HL-60 (cell line): Measurements from ENCODE around the gene HIPK4.

Experiments used
- CTCF ChIP-seq: IDR thresholded peaks from one replicate; pipeline ENCODE4 v1.5.1; 2011; ENCODE audit warnings: low read length, control low read depth, inconsistent platforms; ENCODE audit not compliant: insufficient read depth
- SPI1 ChIP-seq: IDR thresholded peaks from 2 replicates; pipeline ENCODE4 v1.6.1; 2012; ENCODE audit warnings: low read depth, mild to moderate bottlenecking, borderline replicate concordance

GRCh38 chr19:40389404-40390083, 437 bp downstream of the HIPK4 start:
- TF ChIP-seq CTCF (no peak), SPI1 (no peak)
